NCI-H526 (cell line): ENCODE measurements around the gene MEGF11.
A peak's percentile ranks its signal among the peaks of the same experiment; 100 is the strongest.

Experiments used
- DNase-seq, 2 experiments: peaks; one replicate each; lab custom pipeline; 2025; lab: John Stamatoyannopoulos, UW

MEGF11 gene

GRCh38 chr15:66057089-66057488 lies 196.5 kb downstream of the MEGF11 start:
- no peak for DNase-seq

- DNase-seq: no peak
Measured at GRCh38 chr15:66053991-66054390, 199.6 kb downstream of the MEGF11 start.

- no peak for DNase-seq
Measured at GRCh38 chr15:66051833-66052232, 201.7 kb downstream of the MEGF11 start.

- no peak for DNase-seq
Measured at GRCh38 chr15:66050264-66050663, 203.3 kb downstream of the MEGF11 start.

GRCh38 chr15:66049353-66049752 lies 204.2 kb downstream of the MEGF11 start:
- DNase-seq: peak in 1 of 2 experiments; percentile 36

- DNase-seq: peak; percentile 15 to 32
Measured at GRCh38 chr15:66047321-66048024, 206.1 kb downstream of the MEGF11 start.

GRCh38 chr15:66046751-66047150 lies 206.8 kb downstream of the MEGF11 start:
- no peak for DNase-seq

GRCh38 chr15:66046326-66046725 lies 207.2 kb downstream of the MEGF11 start:
- DNase-seq: no peak

- no peak for DNase-seq
Measured at GRCh38 chr15:66045542-66045941, 208.0 kb downstream of the MEGF11 start.

GRCh38 chr15:66044837-66045236 lies 208.7 kb downstream of the MEGF11 start:
- no peak for DNase-seq

GRCh38 chr15:66043264-66043663 lies 210.3 kb downstream of the MEGF11 start:
- DNase-seq: no peak

GRCh38 chr15:66042624-66043023 lies 210.9 kb downstream of the MEGF11 start:
- peak in 1 of 2 experiments; percentile 38 for DNase-seq

- DNase-seq: no peak
Measured at GRCh38 chr15:66041276-66041675, 212.3 kb downstream of the MEGF11 start.

GRCh38 chr15:66040211-66040892 lies 213.2 kb downstream of the MEGF11 start:
- no peak for DNase-seq

GRCh38 chr15:66039117-66039871 lies 214.3 kb downstream of the MEGF11 start:
- DNase-seq: no peak

GRCh38 chr15:66038387-66039116 lies 215.0 kb downstream of the MEGF11 start:
- DNase-seq: no peak

GRCh38 chr15:66036859-66037258 lies 216.7 kb downstream of the MEGF11 start:
- DNase-seq: no peak

- DNase-seq: no peak
Measured at GRCh38 chr15:66035901-66036300, 217.6 kb downstream of the MEGF11 start.

GRCh38 chr15:66033143-66033542 lies 220.4 kb downstream of the MEGF11 start:
- no peak for DNase-seq

- DNase-seq: no peak
Measured at GRCh38 chr15:66032006-66032405, 221.5 kb downstream of the MEGF11 start.

GRCh38 chr15:66030650-66031049 lies 222.9 kb downstream of the MEGF11 start:
- DNase-seq: no peak

- DNase-seq: no peak
Measured at GRCh38 chr15:66029650-66030049, 223.9 kb downstream of the MEGF11 start.
